Endothelial cell of umbilical vein (primary cell): ENCODE measurements around the gene LHPP. TPM values are rescaled to one million over a fixed set of nuclear protein-coding genes. Genes with fewer than 3 reads are reported as not detected.

Source experiments
- BruUV-seq: library from RNA; stranded (reverse); fragments of 400-500 nt; replicated peaks from 2 replicates; lab custom pipeline; 2021; lab: Mats Ljungman, UMichigan
- CTCF ChIA-PET: fragments of 300-600, 350-600 bp; sonication (Branson Sonifier 250); formaldehyde crosslinking; loops from one replicate; lab custom pipeline; 2021; ENCODE audit warnings: antibody characterized with exemption, inconsistent platforms; lab: Charles Lee
- POLR2A ChIA-PET: fragments of 300-600, 350-600 bp; sonication (Branson Sonifier 250); formaldehyde crosslinking; loops from one replicate; lab custom pipeline; 2021; ENCODE audit warnings: antibody characterized with exemption, inconsistent platforms; lab: Charles Lee
- DNase-seq: peaks from one replicate; pipeline ENCODE4 v3.0.0-alpha.2; 2011; ENCODE audit warnings: low read depth, low spot score
- FAIRE-seq: peaks from 2 replicates; lab custom pipeline; 2011; peaks lifted over from hg19 to GRCh38; lab: Jason Lieb, UNC
- H2AFZ ChIP-seq: 2 replicates; pipeline ENCODE4 v1.6.0; 2012; ENCODE audit warnings: low read depth, low read length, control low read depth, inconsistent platforms
- H3K27ac ChIP-seq: 2 replicates; pipeline ENCODE4 v1.5.1; 2011; ENCODE audit warnings: low read depth, mild to moderate bottlenecking, control low read depth, low read length, moderate library complexity; ENCODE audit not compliant: insufficient read depth
- H3K27me3 ChIP-seq, 2 experiments: 2 replicates each; pipeline versions ENCODE4 v1.6.0 to v1.6.1; 2011; ENCODE audit warnings: low read length in 2 of 2, mixed read lengths in 1 of 2; ENCODE audit not compliant: control insufficient read depth in 2 of 2, insufficient read depth in 2 of 2
- H3K36me3 ChIP-seq, 2 experiments: 2 replicates in 1 of 2; 3 replicates in 1 of 2; pipeline ENCODE4 v1.5.1; 2011; ENCODE audit warnings: low read length in 2 of 2, mild to moderate bottlenecking in 1 of 2, moderate library complexity in 1 of 2; ENCODE audit not compliant: control insufficient read depth in 2 of 2, insufficient read depth in 2 of 2; ENCODE audit errors: extremely low read depth in 1 of 2
- H3K4me1 ChIP-seq: 3 replicates; pipeline ENCODE4 v1.5.1; 2011; ENCODE audit warnings: mild to moderate bottlenecking, low read length; ENCODE audit not compliant: control insufficient read depth, insufficient read depth; ENCODE audit errors: extremely low read depth
- H3K4me2 ChIP-seq: 2 replicates; pipeline ENCODE4 v1.6.1; 2011; ENCODE audit warnings: low read length, control low read depth, mixed read lengths; ENCODE audit not compliant: insufficient read depth
- H3K4me3 ChIP-seq, 3 experiments: fragments of 200-600 bp in 1 of 3; sonication (generic), shearing (Covaris generic) in 1 of 3; replicated peaks in 1 of 3; 2 replicates each; pipeline ENCODE4 v1.5.1; 2011 to 2016; ENCODE audit warnings: control low read depth in 3 of 3, low read length in 3 of 3, mild to moderate bottlenecking in 2 of 3, inconsistent platforms in 1 of 3, low read depth in 1 of 3, moderate library complexity in 1 of 3; ENCODE audit not compliant: insufficient read depth in 1 of 3
- H3K79me2 ChIP-seq: 2 replicates; pipeline ENCODE4 v1.6.0; 2012; ENCODE audit warnings: low read length, inconsistent platforms; ENCODE audit not compliant: control insufficient read depth, insufficient read depth
- H3K9ac ChIP-seq: replicated peaks from 2 replicates; pipeline ENCODE3; 2011; ENCODE audit warnings: low read length, control low read depth; ENCODE audit not compliant: insufficient read depth; ENCODE audit errors: extremely low read depth
- H3K9me1 ChIP-seq: replicated peaks from 3 replicates; pipeline ENCODE4 v1.6.0; 2011; ENCODE audit warnings: mild to moderate bottlenecking, low read length; ENCODE audit not compliant: control insufficient read depth, insufficient read depth; ENCODE audit errors: extremely low read depth
- H3K9me3 ChIP-seq: replicated peaks from 2 replicates; pipeline ENCODE4 v1.5.1; 2012; ENCODE audit warnings: low read length, inconsistent platforms; ENCODE audit not compliant: control insufficient read depth, insufficient read depth
- H4K20me1 ChIP-seq: replicated peaks from 2 replicates; pipeline ENCODE3; 2011; ENCODE audit warnings: mild to moderate bottlenecking, low read length; ENCODE audit not compliant: control insufficient read depth, insufficient read depth; ENCODE audit errors: extremely low read depth
- CTCF ChIP-seq, 2 donors: IDR thresholded peaks; 1 replicate in 1 of 2; 2 replicates in 1 of 2; pipeline ENCODE4 v1.5.1; 2011; ENCODE audit warnings: low read length in 2 of 2, mild to moderate bottlenecking in 2 of 2, moderate library complexity in 2 of 2, control low read depth in 1 of 2, inconsistent platforms in 1 of 2, low read depth in 1 of 2; ENCODE audit not compliant: insufficient read depth in 1 of 2; ENCODE audit errors: extremely low read depth in 1 of 2
- EZH2 ChIP-seq: IDR thresholded peaks from 2 replicates; pipeline ENCODE4 v1.6.1; 2012; ENCODE audit warnings: borderline replicate concordance, low read depth, mild to moderate bottlenecking, moderate library complexity, low read length, inconsistent platforms; ENCODE audit not compliant: severe bottlenecking
- FOS ChIP-seq: IDR thresholded peaks from 2 replicates; pipeline ENCODE4 v1.6.1; 2011; ENCODE audit warnings: mild to moderate bottlenecking, low read length, moderate library complexity, borderline replicate concordance; ENCODE audit not compliant: insufficient read depth
- GATA2 ChIP-seq: IDR thresholded peaks from 2 replicates; pipeline ENCODE4 v1.7.0; 2011; ENCODE audit warnings: low read depth, mild to moderate bottlenecking, moderate library complexity, mixed read lengths, low read length; ENCODE audit not compliant: insufficient read length, insufficient read depth
- JUN ChIP-seq: IDR thresholded peaks from 2 replicates; pipeline ENCODE4 v1.6.1; 2011; ENCODE audit warnings: borderline replicate concordance, low read depth; ENCODE audit not compliant: insufficient read length, insufficient read depth
- MAX ChIP-seq: IDR thresholded peaks from 2 replicates; pipeline ENCODE4 v1.6.1; 2011; ENCODE audit not compliant: insufficient read depth, insufficient read length
- MYC ChIP-seq: IDR thresholded peaks from one replicate; pipeline ENCODE4 v1.6.1; 2011; ENCODE audit warnings: mild to moderate bottlenecking, low read depth, low read length
- POLR2A ChIP-seq: IDR thresholded peaks from 2 replicates; pipeline ENCODE4 v1.6.1; 2012; ENCODE audit warnings: low read depth, mild to moderate bottlenecking, control low read depth, low read length
- POLR2AphosphoS5 ChIP-seq: IDR thresholded peaks from 2 replicates; pipeline ENCODE4 v1.6.1; 2012; ENCODE audit warnings: low read depth, mild to moderate bottlenecking, control low read depth, low read length, moderate library complexity; ENCODE audit not compliant: insufficient read depth
- dilution Hi-C: fragments of 300-500 bp; cut with MboI; formaldehyde crosslinking; loops from one replicate; pipeline ENCODE4 v1.15.0; 2019; ENCODE audit warnings: low sequenced_read_pairs; ENCODE audit not compliant: extremely low pct_ligation_motif_present
- intact Hi-C: fragments of 100-400 bp; cut with micrococcal nuclease; formaldehyde crosslinking; loops from one replicate; pipeline ENCODE4 v1.10.0; 2022
- polyA plus RNA-seq, 4 experiments: library from polyadenylated mRNA; depleted of rRNA in 3 of 4; stranded (reverse) in 3 of 4; unstranded in 1 of 4; fragments of >200 nt; gene quantifications; 2 replicates each; pipeline versions ENCODE4 v1.2.1 to v1.2.3, GENCODE V29; 2011 to 2012; ENCODE audit warnings: missing spikeins in 1 of 4
- total RNA-seq: library from RNA; stranded (reverse); gene quantifications from 2 replicates; pipeline ENCODE4 v1.2.3, GENCODE V29; 2021

LHPP gene
- total and polyA plus RNA-seq, 2 donors (not counting 3 experiments of a cell fraction or from before 2014, with no cell fraction given): 5.8 to 11.2 TPM

- ChIA-PET CTCF (interaction anchor here (0.8 to 1.3 kb wide), 5 partner anchors 10 to 123 kb away, joined by 3 read pairs; no protein-coding TSS in a partner anchor), POLR2A (interaction anchor here (0.6 kb wide), 1 partner anchor 86 kb away, joined by 3 read pairs; the partner anchor contains the start of gene FAM53B)
- H4K20me1 ChIP-seq: no peaks in the 10 kb centered on the region
- intact Hi-C loops (no loop called here), dilution Hi-C loops (no loop called here)
- no peaks in the 10 kb centered on the region for H3K79me2 ChIP-seq
- H3K4me2 ChIP-seq: no peak overlapping the region
- no TSS peak for BruUV-seq
- TF ChIP-seq GATA2: no peak
- TF ChIP-seq JUN: no peak
- TF ChIP-seq POLR2AphosphoS5: no peak
- TF ChIP-seq EZH2: no peak
- TF ChIP-seq MAX: no peak
- TF ChIP-seq POLR2A: no peak
- no peak for TF ChIP-seq CTCF (IDR thresholded peaks at IDR 0.05; ENCODE audit: extremely low read depth in 1 of 2, insufficient read depth in 1 of 2, low read depth in 1 of 2, low read length in 2 of 2)
- TF ChIP-seq FOS: no peak
- TF ChIP-seq MYC: no peak
- H3K27ac ChIP-seq: no peak overlapping the region
- peaks cover 0 to 5% of the 10 kb centered on the region in 2 experiments for H3K36me3 ChIP-seq
- no peak overlapping the region for H3K9ac ChIP-seq
- DNase-seq (no peak), FAIRE-seq (no peak)
- H3K4me1 ChIP-seq: no peaks in the 10 kb centered on the region
- H3K9me3 ChIP-seq: no peaks in the 10 kb centered on the region
- H3K4me3 ChIP-seq: no peak overlapping the region
- no peak overlapping the region for H2AFZ ChIP-seq
- H3K9me1 ChIP-seq: no peaks in the 10 kb centered on the region
- H3K27me3 ChIP-seq: no peaks in the 10 kb centered on the region
These were observed 197.1 kb downstream of the LHPP start for GRCh38 chr10:124658591-124659242.
